Epithelial cell of umbilical artery (primary cell): ENCODE results near the gene PHETA1. TPM values are rescaled to one million over a fixed set of nuclear protein-coding genes. Genes with fewer than 3 reads are reported as not detected.

Experiments
- total RNA-seq: library from RNA; depleted of rRNA; stranded (reverse); fragments of >200 nt; gene quantifications from 2 replicates; pipeline ENCODE4 v1.2.3, GENCODE V29; 2014

PHETA1 gene, protein sequence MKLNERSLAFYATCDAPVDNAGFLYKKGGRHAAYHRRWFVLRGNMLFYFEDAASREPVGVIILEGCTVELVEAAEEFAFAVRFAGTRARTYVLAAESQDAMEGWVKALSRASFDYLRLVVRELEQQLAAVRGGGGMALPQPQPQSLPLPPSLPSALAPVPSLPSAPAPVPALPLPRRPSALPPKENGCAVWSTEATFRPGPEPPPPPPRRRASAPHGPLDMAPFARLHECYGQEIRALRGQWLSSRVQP
- 9.7 and 12.8 TPM in 2 replicates for total RNA-seq

DNA sequence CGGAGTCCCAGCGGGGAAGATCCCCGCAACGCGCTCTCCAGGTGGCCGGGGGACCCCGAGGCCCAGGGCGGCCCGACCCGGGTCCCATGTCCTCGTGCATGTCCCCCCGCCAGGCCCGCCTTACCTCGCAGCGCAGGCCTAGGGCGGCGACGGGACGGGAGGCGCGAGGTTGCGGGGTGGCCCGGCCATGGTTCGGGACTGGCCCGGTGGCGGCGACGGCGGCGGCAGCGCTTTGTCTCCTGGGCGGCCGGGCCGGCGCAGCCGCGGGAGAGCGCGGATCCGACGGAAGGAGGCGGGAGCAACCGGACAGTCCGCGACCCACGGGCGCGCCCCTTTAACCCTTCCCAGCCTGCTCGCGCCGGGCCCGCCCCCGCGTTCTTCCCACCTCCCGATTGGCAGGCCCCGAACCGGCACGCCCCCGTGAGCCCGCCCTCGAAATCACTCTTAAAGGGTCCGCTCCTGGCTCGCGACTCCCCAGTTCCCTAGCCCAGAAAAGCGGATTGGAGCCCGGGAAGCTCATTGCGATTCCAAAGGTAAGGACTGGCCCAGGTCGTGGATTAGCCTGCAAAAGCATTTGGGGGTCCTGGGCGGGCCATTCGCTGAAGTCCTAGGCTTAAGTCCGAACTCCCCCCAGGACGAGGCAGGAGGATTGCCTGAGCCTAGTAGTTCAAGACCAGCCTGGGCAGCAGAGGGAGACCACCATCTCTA is at the start of gene PHETA1:
TSS of gene PHETA1 (minus strand) at position 308 of the 708 bp plus-strand sequence. CDS start 5,668 bp downstream, outside the sequence.

DNA sequence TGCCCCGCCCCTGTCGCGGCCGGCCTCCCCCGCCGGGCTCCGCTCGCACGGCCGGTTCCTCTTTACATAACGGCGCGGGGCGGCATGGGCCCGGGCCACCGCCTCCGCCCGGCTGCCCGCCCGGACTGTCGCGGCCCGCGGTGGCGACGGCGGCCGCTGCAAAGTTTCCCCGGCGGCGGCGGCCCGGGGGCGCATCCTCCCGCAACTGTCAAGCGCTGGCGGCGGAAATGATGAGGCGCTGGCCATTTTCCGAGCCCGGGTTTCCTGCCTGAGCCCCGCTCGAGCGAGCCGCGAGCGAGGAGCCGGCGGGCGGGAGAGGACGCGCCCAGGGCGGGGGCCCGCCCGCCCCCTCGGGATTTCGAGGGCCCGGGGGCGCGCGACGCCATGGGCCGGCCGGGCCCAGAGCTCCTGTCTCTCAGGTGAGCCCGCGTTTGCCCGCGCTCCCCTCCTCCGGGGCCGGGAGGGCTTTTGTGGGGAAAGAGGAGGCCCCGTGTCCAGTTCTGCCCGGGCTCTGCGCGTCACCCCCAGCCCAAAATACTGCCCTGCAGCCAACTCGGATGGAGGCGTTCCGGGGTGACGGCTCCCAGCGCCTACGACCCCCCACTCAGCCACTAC is 37.1 kb upstream of the PHETA1 start, which contains the start of gene SH2B3:
TSS of gene SH2B3 (plus strand) at position 65 of the 615 bp plus-strand sequence. CDS start 12,223 bp downstream, outside the sequence.

Other genes with a start within 250 kb of the PHETA1 start
- 75.0 and 75.7 TPM in 2 replicates for gene SH2B3, start 36.8 kb upstream of the PHETA1 start, total RNA-seq
- 12.3 and 24.3 TPM in 2 replicates for gene ATXN2, start 230.2 kb upstream of the PHETA1 start, total RNA-seq